Femur (tissue), 1 donor: ENCODE measurements around the gene CELSR1.

Experiments
- DNase-seq: peaks from one replicate; pipeline ENCODE4 v3.0.0-alpha.2; 2017

The CELSR1 gene

GRCh38 chr22:46373921-46374662, 163.3 kb downstream of the CELSR1 start:
- DNase-seq, result no peak

GRCh38 chr22:46373159-46373558, 164.3 kb downstream of the CELSR1 start:
- DNase-seq, result no peak

DNA sequence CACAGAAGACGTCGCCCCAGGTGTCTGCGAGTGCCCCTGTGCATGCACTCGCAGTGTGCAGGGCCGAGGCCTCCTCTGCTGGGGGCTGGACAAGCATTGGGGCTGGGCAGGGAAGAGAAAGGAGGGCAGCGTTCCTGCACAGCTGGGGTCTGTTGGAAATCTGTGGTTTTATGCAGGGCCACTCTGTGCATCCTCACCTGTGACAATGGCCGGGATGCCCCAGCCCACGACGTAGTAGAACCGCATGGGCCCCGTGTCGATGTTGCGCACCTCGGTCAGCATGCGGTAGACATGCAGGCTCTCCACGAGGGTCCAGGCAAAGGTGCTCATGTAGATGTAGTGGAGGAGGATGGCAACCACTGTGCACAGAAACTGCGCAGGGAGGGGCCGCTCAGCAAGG, 164.7 kb downstream of the CELSR1 start:
- DNase-seq, result no peak

DNA sequence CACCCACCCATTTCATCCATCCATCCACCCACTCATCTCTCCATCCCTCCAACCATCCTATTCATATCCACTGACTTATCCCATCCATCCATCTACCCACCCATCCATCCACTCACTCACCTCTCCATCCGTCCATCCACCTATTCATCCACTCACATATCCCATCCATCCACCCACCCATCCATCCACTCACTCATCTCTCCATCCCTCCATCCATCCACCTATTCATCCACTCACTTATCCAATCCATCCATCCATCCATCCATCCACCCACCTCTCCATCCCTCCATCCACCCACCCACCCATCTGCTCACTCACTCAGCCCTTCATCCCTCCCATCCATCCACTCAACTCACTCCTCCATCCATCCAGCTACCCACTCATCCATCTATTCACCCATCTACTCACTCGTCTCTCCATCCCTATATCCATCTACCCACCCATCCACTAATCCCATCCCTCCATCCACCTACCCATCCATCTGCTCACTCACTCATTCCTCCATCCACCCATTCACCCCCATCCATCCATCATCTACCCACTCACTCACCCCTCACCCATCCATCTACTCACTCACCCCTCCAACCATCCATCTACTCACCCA, 165.7 kb downstream of the CELSR1 start:
- DNase-seq, result no peak

DNA sequence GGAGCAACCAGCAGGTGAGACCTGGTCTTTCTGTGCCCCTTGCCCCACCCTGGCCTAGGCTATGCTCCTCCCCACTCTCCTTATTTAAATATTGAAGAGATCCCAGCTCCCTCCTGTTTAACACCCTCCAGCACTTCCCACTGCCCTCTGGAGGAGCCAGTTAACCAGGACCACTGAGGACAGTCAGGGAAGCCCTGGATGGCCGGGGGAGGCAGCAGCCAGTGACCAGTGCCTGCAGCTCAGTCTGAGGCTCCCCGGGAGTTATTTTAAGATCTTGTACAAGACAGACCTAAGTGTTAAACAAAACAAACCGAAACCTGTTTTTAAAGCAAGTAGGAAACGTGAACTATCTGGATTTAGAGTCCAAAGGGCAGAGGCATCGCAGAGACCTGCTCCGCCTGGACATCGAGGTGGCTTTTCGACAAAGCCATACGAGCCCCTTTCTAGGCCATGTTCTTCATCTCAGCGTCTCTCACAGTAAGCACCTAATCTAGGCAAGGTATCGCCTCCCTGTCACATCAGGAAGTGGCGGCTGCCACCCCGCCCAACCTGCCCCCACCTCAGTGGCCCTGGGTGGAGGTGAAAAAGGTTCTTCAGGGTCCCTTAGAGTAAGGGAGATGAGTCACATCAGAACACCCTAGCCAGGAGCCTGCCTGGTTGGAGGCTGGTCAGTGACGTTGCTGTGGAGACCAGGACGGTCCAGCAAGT, 166.7 kb downstream of the CELSR1 start:
- no peak for DNase-seq

- no peak for DNase-seq
Measured at GRCh38 chr22:46369716-46370583, 167.5 kb downstream of the CELSR1 start.

DNA sequence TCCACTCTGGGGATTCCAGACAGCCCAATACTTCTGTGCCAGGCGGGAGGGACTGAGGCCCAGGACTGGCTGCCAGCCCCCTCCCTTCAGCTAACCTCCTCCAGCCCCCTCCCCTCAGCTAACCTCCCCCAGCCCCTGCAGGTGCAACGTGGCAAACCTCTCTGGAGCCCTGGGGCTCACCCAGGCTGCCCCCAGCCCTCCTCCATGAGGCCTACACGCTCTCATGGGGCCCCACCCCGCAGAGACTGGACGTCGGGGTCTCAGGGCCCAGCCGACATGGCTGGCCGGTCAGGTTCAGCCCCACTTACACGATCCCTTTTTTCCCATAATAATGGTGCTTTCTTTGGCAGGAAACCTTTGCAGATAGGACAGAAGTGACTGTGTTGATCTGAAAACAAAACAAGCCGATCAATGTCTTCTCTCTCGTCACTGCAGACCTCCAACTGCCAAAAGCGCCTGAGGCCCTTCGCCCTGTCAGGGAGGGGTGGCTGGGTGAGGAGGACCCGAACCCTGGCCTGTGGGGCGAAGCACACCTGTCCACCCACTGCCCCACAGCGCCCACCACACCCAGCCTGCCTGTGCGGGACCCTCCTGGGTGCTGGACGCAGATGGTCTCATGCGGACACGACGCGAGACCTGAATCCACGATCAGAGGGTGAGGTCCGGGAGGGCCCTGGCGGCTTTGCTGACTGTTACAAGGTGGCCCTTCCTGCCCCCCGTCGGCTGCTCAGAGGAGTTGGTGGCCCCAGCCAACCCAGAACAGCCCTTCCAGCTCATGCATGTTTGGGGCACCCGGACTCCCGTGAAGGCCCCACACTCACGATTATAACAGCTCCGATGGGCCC, 168.3 kb downstream of the CELSR1 start:
- no peak for DNase-seq

GRCh38 chr22:46368422-46368821, 169.0 kb downstream of the CELSR1 start:
- no peak for DNase-seq

DNA sequence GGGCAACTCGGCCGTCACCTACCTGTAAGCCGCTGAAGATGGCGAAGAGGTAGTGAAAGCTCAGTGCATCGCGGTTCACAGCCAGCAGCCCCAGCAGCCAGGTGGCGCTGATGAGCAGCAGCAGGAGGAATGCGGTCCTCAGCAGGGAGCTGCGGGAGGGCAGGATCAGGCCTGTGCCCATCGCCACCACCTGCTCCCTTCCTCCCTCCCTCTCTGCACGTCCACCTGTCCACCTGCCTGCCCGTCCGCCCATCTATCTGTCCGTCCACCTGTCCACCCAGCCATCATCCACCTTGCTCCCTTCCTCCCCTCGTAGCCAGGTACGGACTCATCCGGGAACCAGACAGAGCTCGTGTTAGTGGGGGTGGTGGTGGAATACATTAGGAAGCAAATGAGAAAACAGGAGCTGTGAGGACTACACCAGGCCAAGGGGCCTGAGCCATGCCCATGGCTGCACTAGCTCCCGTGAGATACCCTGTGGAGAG, 169.7 kb downstream of the CELSR1 start:
- DNase-seq, result no peak

DNA sequence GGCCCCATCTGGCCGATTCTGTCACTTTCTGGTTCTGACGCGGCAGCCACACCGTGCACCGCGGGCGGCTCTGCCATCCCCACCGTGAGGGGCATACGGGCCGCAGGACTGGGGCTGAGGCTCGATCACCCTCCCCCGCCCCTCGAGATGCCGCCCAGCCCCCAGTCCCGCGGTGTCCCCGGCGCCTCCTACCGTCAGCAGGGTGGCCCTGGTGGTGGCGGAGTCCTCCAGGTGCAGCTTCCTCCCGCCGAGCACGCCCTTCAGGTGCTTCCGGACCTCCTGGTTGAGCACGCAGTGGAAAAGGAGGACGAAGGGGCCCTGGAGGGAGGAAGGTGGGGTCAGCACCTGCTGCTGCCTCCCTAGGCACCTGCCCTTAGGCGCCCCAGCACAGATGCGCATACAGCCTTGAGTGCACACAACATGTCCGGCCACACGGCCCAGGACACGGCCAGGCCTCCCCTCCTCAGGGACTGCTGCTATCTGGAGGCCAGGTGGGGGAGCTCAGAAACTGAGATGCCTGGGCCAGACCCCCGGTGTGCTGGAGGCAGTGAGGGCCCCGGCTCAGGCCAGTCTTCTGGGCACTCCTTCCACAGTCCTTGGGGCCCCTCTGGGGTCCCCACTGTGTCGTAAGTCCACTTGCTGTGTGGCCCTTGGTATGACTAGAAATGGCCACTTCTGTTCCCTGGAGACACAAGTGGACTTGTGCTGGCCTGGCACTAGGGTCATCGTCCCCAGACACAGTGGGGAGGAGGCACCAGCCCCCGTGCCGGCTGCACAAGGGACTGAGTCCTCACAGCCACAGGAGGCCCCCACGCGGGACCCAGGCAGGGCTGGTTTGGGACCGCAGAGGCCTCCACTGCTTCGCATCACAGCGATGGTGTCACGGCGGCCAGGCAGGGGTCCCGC, 170.4 kb downstream of the CELSR1 start:
- no peak for DNase-seq

DNA sequence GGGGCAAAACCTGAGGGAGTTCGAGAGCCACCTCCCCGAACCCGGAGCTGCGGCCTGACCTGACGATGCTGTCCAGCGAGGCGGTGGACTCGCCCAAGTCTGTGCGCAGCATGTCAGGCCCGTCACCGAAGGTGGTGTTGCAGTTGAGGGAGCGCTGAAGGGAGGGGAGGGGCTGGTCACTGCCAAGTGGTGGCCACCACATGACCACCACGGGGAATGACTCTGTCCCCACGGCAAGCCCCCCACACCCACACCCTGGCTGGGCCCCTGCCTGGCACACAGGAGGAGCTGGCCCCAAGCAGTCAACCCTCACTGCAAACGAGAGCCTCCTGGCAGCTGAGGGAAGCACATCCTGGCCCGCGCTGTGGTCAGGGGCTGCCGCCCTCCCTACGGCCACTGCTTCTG, 171.1 kb downstream of the CELSR1 start:
- DNase-seq, result no peak

DNA sequence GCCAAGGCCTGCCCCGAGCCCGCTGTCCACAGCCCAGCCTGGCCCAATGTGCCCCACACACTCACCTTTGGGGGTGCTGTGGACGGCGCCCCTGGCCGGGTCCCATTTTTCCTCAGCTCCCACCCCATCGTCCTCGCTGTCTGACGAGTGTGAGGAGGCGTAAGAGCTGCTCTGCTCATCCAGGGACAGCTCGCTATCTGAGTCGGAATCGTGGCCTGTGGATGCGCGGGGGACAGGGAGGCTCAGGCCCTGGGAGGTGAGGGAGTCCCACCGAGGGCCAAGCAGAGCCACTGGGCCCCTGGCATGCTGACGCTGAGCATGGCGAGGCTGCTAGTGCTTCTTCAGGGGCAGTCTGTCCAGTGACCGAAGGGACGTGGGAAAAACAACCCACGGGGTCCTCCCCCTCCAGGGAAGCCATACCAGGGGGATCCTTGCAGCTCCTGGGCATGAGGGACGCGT, 172.2 kb downstream of the CELSR1 start:
- DNase-seq, result no peak

GRCh38 chr22:46364341-46365165, 172.9 kb downstream of the CELSR1 start:
- no peak for DNase-seq

DNA sequence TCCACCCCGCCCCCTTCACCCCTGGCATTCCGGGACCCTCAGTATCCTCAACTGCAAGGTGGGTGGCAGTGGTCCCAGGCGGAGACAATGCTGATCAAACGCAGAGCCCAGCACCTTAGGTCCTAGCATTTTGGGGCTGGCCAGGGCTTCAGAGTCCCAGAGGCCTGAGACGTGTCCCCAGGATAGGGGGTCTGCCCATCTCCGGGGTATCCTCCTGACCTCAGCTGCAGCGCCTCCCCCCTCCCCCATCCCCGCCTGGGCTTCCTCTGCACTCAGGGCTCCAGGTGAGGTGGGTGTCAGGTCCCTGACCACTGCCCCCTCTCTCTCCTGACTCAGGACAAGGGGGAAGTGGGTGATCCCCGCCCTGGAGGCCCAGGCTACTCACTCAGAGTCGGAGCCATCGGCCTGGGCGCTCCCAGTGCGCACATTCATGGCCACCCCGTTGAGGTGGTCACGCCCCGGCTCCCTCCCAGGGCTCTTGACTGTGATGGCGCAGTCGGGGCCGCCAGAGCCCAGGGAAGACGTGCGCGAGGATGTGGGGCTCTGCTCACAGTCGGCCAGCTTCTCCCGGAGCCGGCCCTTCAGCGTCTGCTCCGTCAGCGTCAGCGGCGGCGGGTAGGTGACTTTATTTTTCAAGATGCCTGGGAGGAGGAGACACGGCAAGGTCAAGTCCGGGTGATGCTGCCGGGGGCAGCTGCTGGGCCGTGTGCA, 173.7 kb downstream of the CELSR1 start:
- no peak for DNase-seq

- DNase-seq, result no peak
Measured at GRCh38 chr22:46362934-46363515, 174.4 kb downstream of the CELSR1 start.

DNA sequence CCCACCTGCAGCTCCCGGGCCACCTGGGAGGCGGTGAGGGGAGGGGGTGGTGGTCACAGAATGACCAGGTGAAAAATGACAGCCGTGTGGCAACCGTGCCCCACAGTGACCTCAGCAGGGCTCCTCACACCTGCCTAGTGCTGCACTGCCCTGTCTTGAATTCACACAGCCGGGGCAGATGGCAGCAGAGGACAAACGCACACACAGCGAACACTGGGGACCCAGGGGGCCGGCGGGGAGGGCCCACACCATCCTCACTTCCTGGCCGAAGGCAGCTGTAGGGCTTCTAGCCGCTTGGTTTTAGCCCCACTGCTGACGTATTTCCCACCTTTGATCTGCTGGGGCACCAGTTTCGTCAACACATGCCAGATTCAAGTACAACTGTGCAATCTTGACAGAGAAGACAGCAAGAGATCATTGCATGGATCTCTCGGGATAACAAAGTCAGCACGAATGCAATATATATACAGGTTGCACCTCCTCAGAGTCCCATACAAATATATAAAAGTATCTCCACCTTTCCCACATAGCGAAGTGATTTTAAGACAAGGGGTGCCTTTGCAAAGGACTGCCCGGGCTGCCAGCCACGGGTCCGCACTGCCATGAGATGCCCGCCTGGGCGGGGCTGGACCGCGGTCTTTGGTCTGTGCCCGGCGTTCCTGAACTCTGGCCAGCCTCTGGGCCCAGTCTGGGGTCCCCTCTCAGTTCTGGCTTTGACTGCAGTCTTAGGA, 175.1 kb downstream of the CELSR1 start:
- no peak for DNase-seq

- DNase-seq, result no peak
Measured at GRCh38 chr22:46361826-46362202, 175.6 kb downstream of the CELSR1 start.

GRCh38 chr22:46360891-46361290, 176.5 kb downstream of the CELSR1 start:
- DNase-seq, result no peak
